T-helper 22 cell (primary cell): Measurements from ENCODE around the gene KHSRP.
A peak's percentile ranks its signal among the peaks of the same experiment; 100 is the strongest.

Experiments used
- DNase-seq: peaks from one replicate; pipeline ENCODE4 v3.0.0-alpha.2; 2020; ENCODE audit warnings: low read depth

The KHSRP gene

GRCh38 chr19:6392221-6393073 is 32.2 kb downstream of the KHSRP start:
- DNase-seq, result no peak

DNA sequence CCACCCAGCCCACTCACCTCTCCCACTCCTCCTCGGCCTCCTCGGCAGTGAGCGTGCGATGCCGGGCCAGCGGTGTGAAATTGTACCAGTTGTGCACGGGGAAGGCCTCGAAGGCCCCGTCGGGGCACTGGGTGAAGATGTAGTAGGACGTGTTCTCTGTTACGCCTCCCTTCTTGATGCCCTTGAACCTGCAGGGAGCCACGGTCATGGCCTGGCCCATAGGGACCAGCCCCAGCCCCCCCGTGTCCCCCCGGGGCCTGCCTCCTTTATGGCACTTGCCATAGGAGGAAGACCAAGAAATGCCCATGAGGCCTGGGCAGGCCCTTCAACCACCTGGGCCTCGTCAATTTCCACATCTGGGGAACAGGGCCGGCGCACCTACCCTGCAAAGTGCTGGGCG is 37.2 kb downstream of the KHSRP start:
- no peak for DNase-seq

DNA sequence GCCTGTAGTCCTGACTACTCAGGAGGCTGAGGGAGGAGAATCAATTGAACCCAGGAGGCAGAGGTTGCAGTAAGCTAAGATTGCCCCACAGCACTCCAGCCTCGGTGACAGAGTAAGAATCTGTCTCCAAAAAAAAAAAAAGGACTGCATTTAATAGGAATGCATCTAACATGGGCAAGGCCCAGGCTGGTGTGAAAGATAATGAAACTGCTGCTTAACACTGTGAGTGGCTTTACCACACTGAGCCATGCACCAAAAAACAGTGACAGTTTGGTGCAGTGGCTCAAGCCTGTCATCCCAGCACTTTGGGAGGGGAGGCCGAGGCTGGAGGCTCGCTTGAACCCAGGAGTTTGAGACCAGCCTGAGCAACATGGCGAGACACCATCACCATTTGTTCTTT is 40.2 kb downstream of the KHSRP start:
- DNase-seq, result no peak

DNA sequence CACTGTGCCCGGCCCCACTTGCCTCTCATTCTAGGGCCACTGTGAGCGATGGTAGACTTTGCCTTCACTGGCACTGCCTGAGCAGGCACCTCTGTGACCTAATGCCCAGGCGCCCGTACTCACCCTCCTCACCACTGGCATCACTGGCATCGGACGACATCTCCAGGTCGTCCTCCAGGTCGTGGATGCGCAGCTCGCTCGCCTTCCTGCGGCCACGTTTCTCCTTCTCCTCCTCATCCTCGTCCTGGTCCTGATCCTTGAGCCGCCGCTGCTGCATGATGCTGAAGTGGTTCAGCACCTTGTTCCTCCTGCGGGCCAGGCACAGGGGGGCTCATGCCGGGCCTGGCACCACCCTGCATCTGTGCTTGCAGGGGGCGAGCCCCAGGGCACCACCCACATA is 41.4 kb downstream of the KHSRP start:
- DNase-seq, result no peak

DNA sequence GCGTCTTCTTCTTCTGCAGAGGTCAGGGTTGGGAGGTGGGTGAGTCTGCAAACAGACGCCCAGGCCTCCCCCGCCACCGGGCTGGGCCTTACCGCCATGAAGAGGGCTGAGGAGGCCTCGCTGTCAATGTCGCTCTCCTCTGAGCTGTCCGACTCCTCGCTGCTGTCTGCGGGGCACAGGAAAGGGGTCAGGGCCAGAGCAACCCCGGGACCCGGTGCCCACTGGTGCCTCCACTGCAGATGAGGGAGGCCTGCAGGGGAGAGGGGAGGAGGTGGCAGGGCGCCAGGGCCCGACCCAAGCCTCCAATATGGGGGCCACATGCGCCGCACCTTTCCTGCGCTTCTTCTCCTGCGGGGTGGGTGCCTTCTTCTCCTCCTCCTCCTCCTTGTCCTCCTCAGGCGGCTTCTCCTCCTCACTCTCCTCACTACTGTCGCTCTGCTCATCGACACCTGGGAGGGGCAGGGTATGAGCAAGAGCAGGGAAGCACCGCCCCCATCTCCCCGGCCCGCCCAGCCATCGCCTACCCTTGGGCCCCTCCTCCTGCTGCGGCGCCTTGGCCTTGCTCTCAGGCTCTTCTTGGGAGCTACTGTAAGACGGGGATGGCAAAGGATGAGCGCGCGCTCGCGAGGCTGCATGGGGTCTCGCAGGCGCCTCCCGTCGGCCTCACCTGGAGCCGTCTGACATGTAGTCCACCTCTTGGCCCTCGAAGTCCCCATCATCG is 43.4 kb downstream of the KHSRP start:
- no peak for DNase-seq

- no peak for DNase-seq
These were observed 44.9 kb downstream of the KHSRP start for GRCh38 chr19:6379744-6380143.

DNA sequence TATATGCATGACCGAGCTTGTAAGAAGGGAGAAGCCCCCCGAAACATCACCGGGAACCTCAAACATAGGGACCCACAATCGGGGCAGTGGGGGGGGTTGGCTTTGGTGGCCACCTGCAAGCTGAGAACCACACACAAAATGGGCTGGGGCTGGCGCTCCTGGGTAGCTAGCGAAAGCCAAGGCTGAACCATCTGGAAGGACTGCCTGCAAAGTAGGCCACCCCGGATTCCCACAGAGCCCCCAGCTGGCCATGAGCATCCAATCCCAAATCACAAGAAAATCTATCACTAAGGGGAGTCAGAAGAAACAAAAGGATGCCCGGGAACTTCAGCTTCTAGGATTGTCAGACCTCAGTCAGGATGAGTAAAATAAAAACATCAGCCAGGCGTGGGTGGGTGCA is 46.1 kb downstream of the KHSRP start:
- no peak for DNase-seq

DNA sequence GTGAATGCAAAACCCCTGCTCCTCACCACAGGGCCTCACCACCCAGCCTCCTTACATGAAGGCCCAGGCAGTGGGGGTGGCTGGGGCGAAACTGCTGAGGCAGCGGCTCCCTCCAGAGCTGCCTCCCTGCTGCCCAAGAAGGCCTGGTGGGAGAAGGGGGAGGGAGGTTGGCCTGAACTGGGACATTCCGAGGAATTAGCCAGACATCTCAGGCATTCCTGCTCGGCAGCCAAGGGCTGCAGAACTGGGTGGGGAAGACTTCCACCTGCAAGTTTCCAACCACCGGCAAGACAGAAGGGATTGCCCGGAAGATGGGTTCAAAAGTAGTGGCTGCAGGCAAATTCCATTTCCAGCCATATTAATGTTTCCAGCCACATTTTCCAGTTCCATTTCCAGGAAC is 46.6 kb downstream of the KHSRP start:
- no peak for DNase-seq

DNA sequence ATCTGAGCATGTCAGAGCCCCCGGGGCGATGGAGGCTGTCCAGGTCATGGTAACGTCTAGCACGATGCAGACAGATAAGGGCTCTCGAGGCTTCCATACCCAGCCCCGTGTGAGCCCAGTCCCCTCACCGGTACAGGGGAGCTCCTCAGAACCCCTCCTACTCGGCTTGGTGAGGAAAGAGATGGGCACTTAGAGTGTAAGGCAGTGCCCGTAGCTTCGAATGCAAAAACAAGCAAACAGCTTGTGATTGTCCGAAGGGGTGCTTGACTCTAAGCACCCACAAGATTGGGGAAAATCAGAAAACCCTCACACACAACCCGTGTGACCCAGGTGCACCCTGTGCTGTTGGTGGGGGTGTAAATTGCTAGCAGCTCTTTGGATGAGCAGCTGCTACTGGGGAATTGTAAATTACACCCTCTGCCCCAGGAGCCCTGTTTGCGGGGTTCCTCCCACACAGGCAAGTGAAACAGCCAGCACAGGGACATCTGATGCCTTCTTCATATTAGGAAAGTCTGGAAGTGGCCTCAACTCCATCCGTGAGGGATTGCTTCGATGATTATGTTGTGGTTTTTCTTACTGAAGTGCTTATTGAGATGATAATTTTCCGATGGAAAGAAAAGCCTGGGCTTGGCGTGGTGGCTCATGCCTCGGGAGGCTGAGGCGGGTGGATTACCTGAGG is 48.0 kb downstream of the KHSRP start:
- DNase-seq, result no peak

GRCh38 chr19:6375411-6376010 is 49.1 kb downstream of the KHSRP start, which contains the start of gene PSPN:
TSS of gene PSPN (minus strand) at chr19:6375933. CDS start at chr19:6375849, 84 bp downstream.
- DNase-seq, result no peak

GRCh38 chr19:6374711-6375410 is 49.8 kb downstream of the KHSRP start:
- no peak for DNase-seq

- DNase-seq, result no peak
These were observed 50.4 kb downstream of the KHSRP start for GRCh38 chr19:6374161-6374709.

- no peak for DNase-seq
These were observed 50.9 kb downstream of the KHSRP start for GRCh38 chr19:6373813-6374108.

DNA sequence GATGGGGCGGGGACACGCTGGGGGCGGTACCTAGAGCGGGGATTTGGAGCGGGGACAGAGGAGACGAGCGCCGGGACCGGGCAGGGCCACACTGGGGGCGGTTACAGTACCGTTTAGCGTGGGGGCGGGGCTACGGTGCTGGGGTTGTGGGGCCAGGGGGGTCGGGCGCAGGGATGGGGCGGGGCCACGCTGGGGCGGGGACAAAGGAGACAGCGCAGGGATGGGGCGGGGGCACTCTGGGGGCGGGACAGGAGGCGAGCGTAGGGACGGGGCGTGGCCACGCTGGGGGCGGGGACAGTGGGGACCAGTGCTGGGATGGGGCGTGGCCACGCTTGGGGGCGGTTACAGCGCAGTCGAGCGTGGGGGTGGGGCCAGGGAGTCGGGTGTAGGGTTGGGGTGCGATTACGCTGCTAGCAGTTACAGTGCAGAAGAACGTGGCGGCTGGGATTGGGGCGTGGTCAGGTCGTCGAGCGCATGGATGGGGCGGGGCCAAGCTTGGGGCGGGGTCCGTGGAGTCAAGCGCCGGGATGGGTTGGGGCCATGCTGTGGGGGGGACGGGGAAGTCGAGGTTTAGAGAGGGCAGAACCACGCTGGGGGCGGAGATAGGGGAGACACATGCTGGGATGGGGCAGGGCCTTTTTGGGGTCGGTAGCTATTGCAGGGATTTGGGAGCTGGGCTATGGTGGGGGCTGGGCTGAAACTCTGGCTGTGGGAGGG is 51.4 kb downstream of the KHSRP start:
- DNase-seq, result peak; percentile 94

DNA sequence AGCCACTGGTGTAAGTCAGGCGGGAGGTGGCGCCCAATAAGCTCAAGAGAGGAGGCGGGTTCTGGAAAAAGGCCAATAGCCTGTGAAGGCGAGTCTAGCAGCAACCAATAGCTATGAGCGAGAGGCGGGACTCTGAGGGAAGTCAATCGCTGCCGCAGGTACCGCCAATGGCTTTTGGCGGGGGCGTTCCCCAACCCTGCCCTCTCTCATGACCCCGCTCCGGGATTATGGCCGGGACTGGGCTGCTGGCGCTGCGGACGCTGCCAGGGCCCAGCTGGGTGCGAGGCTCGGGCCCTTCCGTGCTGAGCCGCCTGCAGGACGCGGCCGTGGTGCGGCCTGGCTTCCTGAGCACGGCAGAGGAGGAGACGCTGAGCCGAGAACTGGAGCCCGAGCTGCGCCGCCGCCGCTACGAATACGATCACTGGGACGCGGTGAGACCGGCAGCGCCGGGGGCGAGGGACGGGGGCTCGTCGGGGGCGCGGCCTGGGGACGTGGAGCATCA is 52.0 kb downstream of the KHSRP start, which contains the start of gene ALKBH7:
Gene ALKBH7 (plus strand): TSS at position 201 of the 502 bp plus-strand sequence. CDS start 27 bp downstream, at position 228.
- peak; percentile 97 for DNase-seq

- no peak for DNase-seq
These were observed 60.3 kb downstream of the KHSRP start for GRCh38 chr19:6364353-6364752.
